Osteoblast (primary cell): Measurements from ENCODE around the gene TMPRSS11E. TPM values are rescaled to one million over a fixed set of nuclear protein-coding genes. Genes with fewer than 3 reads are reported as not detected.

ENCODE experiments used
- DNase-seq: peaks from one replicate; pipeline ENCODE4 v3.0.0; 2011; ENCODE audit warnings: low spot score, mixed read lengths; ENCODE audit not compliant: insufficient read length; ENCODE audit errors: missing footprints
- H2AFZ ChIP-seq: 2 replicates; pipeline ENCODE4 v1.6.0; 2011; ENCODE audit warnings: mild to moderate bottlenecking, low read length
- H3K27ac ChIP-seq: 2 replicates; pipeline ENCODE4 v1.5.1; 2011; ENCODE audit warnings: mild to moderate bottlenecking, low read depth, low read length, moderate library complexity
- H3K27me3 ChIP-seq: 2 replicates; pipeline ENCODE4 v1.6.0; 2012; ENCODE audit warnings: mild to moderate bottlenecking, control low read depth, inconsistent platforms, low read length, moderate library complexity; ENCODE audit not compliant: insufficient read depth
- H3K36me3 ChIP-seq: 2 replicates; pipeline ENCODE4 v1.5.1; 2011; ENCODE audit warnings: mild to moderate bottlenecking, low read length, control low read depth, moderate library complexity; ENCODE audit not compliant: insufficient read depth
- H3K4me1 ChIP-seq: 2 replicates; pipeline ENCODE4 v1.5.1; 2011; ENCODE audit warnings: mild to moderate bottlenecking, low read length, control low read depth, moderate library complexity; ENCODE audit not compliant: insufficient read depth
- H3K4me2 ChIP-seq: 2 replicates; pipeline ENCODE4 v1.6.0; 2011; ENCODE audit warnings: mild to moderate bottlenecking, low read length; ENCODE audit not compliant: insufficient read depth
- H3K4me3 ChIP-seq: fragments of 200-600 bp; sonication (generic); 3 replicates; pipeline ENCODE4 v1.5.1; 2012; ENCODE audit warnings: mild to moderate bottlenecking, low read length, inconsistent platforms; ENCODE audit not compliant: insufficient read depth
- H3K79me2 ChIP-seq: 2 replicates; pipeline ENCODE4 v1.6.0; 2012; ENCODE audit warnings: mild to moderate bottlenecking, low read length, control low read depth, inconsistent platforms; ENCODE audit not compliant: insufficient read depth
- H3K9me3 ChIP-seq: 2 replicates; pipeline ENCODE4 v1.5.1; 2011; ENCODE audit warnings: low read depth, low read length, control low read depth
- H4K20me1 ChIP-seq: 2 replicates; pipeline ENCODE4 v1.6.0; 2012; ENCODE audit warnings: mild to moderate bottlenecking, low read length, control low read depth; ENCODE audit not compliant: insufficient read depth
- total RNA-seq: library from RNA; depleted of rRNA; stranded (reverse); fragments of >200 nt; gene quantifications from 2 replicates; pipeline ENCODE4 v1.2.3, GENCODE V29; 2012
- TF ChIP-seq, protein P1 (sequence below): IDR thresholded peaks from 2 replicates; pipeline ENCODE4 v1.5.1; 2011; ENCODE audit warnings: mild to moderate bottlenecking, low read depth, low read length, moderate library complexity; ENCODE audit errors: extremely low read depth

TMPRSS11E gene
- total RNA-seq, 1 donor: not detected

DNA sequence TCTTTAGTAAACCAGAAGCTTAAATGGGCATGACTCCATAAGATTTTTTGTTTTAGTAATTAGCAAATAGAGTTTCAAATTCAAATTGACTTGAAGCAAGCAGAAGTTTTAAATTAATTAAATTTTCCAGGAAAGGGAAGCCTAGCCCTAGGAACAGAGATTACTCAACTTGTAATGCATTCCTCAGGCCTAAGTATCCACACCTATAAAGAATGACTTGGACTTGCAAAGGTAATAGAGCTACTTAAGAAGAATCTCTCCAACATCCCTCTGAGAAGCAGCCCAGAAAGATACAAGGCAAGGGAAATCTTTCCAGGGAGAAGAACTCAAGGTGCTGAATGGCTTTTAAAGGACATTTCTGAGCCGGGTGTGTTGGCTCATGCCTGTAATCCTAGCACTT is 16.9 kb upstream of the TMPRSS11E start:
- Histone ChIP-seq H3K36me3 (no peaks in the 10 kb centered on the region), H3K27ac (no peak overlapping the region), H3K27me3 (no peaks in the 10 kb centered on the region), H3K9me3 (no peaks in the 10 kb centered on the region), H4K20me1 (no peaks in the 10 kb centered on the region), H3K4me3 (no peak overlapping the region), H2AFZ (no peak overlapping the region), H3K4me1 (no peaks in the 10 kb centered on the region), H3K79me2 (no peaks in the 10 kb centered on the region), H3K4me2 (no peak overlapping the region)
- no peak for DNase-seq
- TF ChIP-seq, protein P1, sequence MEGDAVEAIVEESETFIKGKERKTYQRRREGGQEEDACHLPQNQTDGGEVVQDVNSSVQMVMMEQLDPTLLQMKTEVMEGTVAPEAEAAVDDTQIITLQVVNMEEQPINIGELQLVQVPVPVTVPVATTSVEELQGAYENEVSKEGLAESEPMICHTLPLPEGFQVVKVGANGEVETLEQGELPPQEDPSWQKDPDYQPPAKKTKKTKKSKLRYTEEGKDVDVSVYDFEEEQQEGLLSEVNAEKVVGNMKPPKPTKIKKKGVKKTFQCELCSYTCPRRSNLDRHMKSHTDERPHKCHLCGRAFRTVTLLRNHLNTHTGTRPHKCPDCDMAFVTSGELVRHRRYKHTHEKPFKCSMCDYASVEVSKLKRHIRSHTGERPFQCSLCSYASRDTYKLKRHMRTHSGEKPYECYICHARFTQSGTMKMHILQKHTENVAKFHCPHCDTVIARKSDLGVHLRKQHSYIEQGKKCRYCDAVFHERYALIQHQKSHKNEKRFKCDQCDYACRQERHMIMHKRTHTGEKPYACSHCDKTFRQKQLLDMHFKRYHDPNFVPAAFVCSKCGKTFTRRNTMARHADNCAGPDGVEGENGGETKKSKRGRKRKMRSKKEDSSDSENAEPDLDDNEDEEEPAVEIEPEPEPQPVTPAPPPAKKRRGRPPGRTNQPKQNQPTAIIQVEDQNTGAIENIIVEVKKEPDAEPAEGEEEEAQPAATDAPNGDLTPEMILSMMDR: no peak

DNA sequence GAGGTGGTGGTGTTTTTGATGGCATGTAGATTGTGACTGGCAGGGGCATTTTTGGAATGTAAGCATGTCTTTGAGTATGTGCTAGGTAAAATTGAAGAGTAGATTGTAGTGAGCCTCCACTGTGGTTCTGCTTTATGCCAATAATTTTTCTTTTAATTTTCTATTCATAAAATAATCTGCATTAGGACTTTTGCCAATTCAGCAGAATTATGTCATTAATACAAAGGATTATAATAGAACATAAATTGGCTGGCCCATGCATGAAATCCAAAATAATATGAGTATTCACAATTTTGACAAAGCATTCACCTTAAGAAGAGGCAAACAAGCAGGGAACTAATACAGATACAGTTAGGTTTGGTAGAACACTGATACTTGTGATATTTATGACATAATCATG is 14.9 kb upstream of the TMPRSS11E start:
- H3K4me3 ChIP-seq: no peak overlapping the region
- TF ChIP-seq, protein P1: no peak
- no peaks in the 10 kb centered on the region for H3K4me1 ChIP-seq
- no peaks in the 10 kb centered on the region for H3K79me2 ChIP-seq
- H3K36me3 ChIP-seq: no peaks in the 10 kb centered on the region
- no peak overlapping the region for H2AFZ ChIP-seq
- no peaks in the 10 kb centered on the region for H4K20me1 ChIP-seq
- no peaks in the 10 kb centered on the region for H3K9me3 ChIP-seq
- H3K27me3 ChIP-seq: no peaks in the 10 kb centered on the region
- no peak overlapping the region for H3K27ac ChIP-seq
- no peak for DNase-seq
- no peak overlapping the region for H3K4me2 ChIP-seq

GRCh38 chr4:68433582-68433981 is 13.7 kb upstream of the TMPRSS11E start:
- H3K79me2 ChIP-seq: no peaks in the 10 kb centered on the region

GRCh38 chr4:68434277-68434676 is 13.0 kb upstream of the TMPRSS11E start:
- TF ChIP-seq, protein P1: no peak
- Histone ChIP-seq H4K20me1 (no peaks in the 10 kb centered on the region), H2AFZ (no peak overlapping the region), H3K4me2 (no peak overlapping the region), H3K79me2 (no peaks in the 10 kb centered on the region), H3K4me3 (no peak overlapping the region), H3K27me3 (no peaks in the 10 kb centered on the region), H3K27ac (no peak overlapping the region), H3K9me3 (no peaks in the 10 kb centered on the region), H3K4me1 (no peaks in the 10 kb centered on the region), H3K36me3 (no peaks in the 10 kb centered on the region)
- no peak for DNase-seq

More at GRCh38 chr4:68433582-68433981, 13.7 kb upstream of the TMPRSS11E start:
- H3K9me3 ChIP-seq: no peaks in the 10 kb centered on the region
- H3K27me3 ChIP-seq: no peaks in the 10 kb centered on the region
- no peak overlapping the region for H3K27ac ChIP-seq
- H3K4me2 ChIP-seq: no peak overlapping the region
- TF ChIP-seq, protein P1: no peak
- DNase-seq: no peak
- no peaks in the 10 kb centered on the region for H4K20me1 ChIP-seq
- no peaks in the 10 kb centered on the region for H3K4me1 ChIP-seq
- no peaks in the 10 kb centered on the region for H3K36me3 ChIP-seq
- no peak overlapping the region for H2AFZ ChIP-seq
- no peak overlapping the region for H3K4me3 ChIP-seq
